H1 (cell line): ENCODE measurements around the gene CDKL4. TPM values are rescaled to one million over a fixed set of nuclear protein-coding genes. Genes with fewer than 3 reads are reported as not detected.

ENCODE experiments used
- CHD7 ChIP-seq: fragments of 300-600 bp; sonication (generic); IDR thresholded peaks from 2 replicates; pipeline ENCODE4 v1.7.1; 2012; ENCODE audit warnings: low read length, moderate library complexity, mild to moderate bottlenecking, inconsistent platforms; ENCODE audit not compliant: insufficient replicate concordance
- HDAC6 ChIP-seq: IDR thresholded peaks from one replicate; pipeline ENCODE4 v1.7.1; 2012; ENCODE audit warnings: low read depth, mild to moderate bottlenecking, inconsistent platforms, low read length, moderate library complexity
- RNF2 ChIP-seq: fragments of 200-900, 300-1000 bp; sonication (generic); IDR thresholded peaks from 2 replicates; pipeline ENCODE4 v1.7.1; 2016; ENCODE audit warnings: borderline replicate concordance, low read depth, mild to moderate bottlenecking, antibody characterized with exemption, low read length; ENCODE audit not compliant: poor library complexity, severe bottlenecking; ENCODE audit errors: missing control alignments
- TAF1 ChIP-seq: IDR thresholded peaks from 2 replicates; pipeline ENCODE4 v1.6.1; 2011; ENCODE audit warnings: mild to moderate bottlenecking, low read depth, low read length
- polyA plus RNA-seq, 7 experiments: library from polyadenylated mRNA; depleted of rRNA in 3 of 7; stranded (reverse) in 5 of 7; unstranded in 2 of 7; fragments of >200 nt in 5 of 7; fragments of 200-250 nt in 2 of 7; gene quantifications; 1 replicate in 5 of 7; 2 replicates in 1 of 7; 4 replicates in 1 of 7; pipeline versions ENCODE4 v1.2.1 to v1.2.3, GENCODE V29; 2011 to 2013; ENCODE audit warnings: missing spikeins in 2 of 7, mixed read lengths in 2 of 7
- total RNA-seq: library from RNA; stranded (reverse); fragmentation: NEBNext Ultra II Directional; extraction: Animal tissue kit (Norgen Biotek cat#: 25700); gene quantifications from 2 replicates; pipeline ENCODE4 v1.2.1, GENCODE V29; 2021

Gene CDKL4
- total and polyA plus RNA-seq, 2 of the 8 experiments (the other 6 are each of a cell fraction or from before 2014, with no cell fraction given), result not detected

GRCh38 chr2:39145906-39146421 is 97.8 kb downstream of the CDKL4 start (continued):
- no peak for TF ChIP-seq CHD7
- TF ChIP-seq TAF1, result no peak
- TF ChIP-seq HDAC6, result no peak
- no peak for TF ChIP-seq RNF2
- TF ChIP-seq, all 59 proteins: peak for 0
